ENCODE results near the gene COL4A2.

DNA sequence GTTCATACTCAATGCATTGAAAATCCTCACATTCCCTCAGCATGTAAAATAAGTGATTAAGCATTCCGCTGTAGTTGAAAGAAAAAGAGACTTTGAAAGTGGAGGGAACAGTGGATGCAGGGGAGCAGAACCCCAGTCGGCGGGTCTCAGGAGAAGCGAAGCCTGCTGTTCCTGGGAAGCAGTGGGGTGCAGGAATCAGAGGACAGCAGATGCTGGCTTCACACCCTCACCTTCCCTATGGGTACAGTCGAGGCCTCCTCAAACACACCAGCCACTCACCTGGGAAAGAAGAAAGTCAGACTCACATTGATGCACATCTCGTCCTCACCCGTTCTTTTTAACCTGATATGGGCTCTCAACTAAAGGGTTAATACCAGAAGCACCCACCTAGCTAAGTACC, 38.2 kb downstream of the COL4A2 start:
- TF ChIP-seq POLR2A (IDR thresholded peaks at IDR 0.05), result no peak
- TF ChIP-seq, protein P1, sequence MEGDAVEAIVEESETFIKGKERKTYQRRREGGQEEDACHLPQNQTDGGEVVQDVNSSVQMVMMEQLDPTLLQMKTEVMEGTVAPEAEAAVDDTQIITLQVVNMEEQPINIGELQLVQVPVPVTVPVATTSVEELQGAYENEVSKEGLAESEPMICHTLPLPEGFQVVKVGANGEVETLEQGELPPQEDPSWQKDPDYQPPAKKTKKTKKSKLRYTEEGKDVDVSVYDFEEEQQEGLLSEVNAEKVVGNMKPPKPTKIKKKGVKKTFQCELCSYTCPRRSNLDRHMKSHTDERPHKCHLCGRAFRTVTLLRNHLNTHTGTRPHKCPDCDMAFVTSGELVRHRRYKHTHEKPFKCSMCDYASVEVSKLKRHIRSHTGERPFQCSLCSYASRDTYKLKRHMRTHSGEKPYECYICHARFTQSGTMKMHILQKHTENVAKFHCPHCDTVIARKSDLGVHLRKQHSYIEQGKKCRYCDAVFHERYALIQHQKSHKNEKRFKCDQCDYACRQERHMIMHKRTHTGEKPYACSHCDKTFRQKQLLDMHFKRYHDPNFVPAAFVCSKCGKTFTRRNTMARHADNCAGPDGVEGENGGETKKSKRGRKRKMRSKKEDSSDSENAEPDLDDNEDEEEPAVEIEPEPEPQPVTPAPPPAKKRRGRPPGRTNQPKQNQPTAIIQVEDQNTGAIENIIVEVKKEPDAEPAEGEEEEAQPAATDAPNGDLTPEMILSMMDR (IDR thresholded peaks at IDR 0.05), result no peak

Measured in right lobe of liver (tissue), 4 donors.